Activated CD8-positive, alpha-beta memory T cell treated with anti-CD3 and anti-CD28 coated beads, Interleukin-2, amount 50 U/mL, for 48 hours (primary cell): Measurements from ENCODE around the gene CCN2.

Experiments
- DNase-seq: peaks from one replicate; pipeline ENCODE4 v3.0.0-alpha.2; 2020

Gene CCN2

GRCh38 chr6:131950767-131951575 lies at the start of gene CCN2:
CCN2 (minus strand) TSS chr6:131951372; CDS start chr6:131951172, 200 bp downstream.
- peak; percentile 57 for DNase-seq

GRCh38 chr6:132000296-132000695 lies 49.1 kb upstream of the CCN2 start:
- no peak for DNase-seq

- no peak for DNase-seq
Observed at GRCh38 chr6:131999545-132000146, 48.5 kb upstream of the CCN2 start.

GRCh38 chr6:131998255-131998982 lies 47.2 kb upstream of the CCN2 start:
- DNase-seq: no peak

GRCh38 chr6:131997429-131998153 lies 46.4 kb upstream of the CCN2 start:
- DNase-seq: no peak

GRCh38 chr6:131995917-131996316 lies 44.7 kb upstream of the CCN2 start:
- no peak for DNase-seq

- DNase-seq: no peak
Observed at GRCh38 chr6:131992557-131992956, 41.4 kb upstream of the CCN2 start.

- no peak for DNase-seq
Observed at GRCh38 chr6:131989036-131989435, 37.9 kb upstream of the CCN2 start.

- DNase-seq: no peak
Observed at GRCh38 chr6:131982740-131983259, 31.6 kb upstream of the CCN2 start.

- DNase-seq: no peak
Observed at GRCh38 chr6:131981624-131981978, 30.4 kb upstream of the CCN2 start.

- no peak for DNase-seq
Observed at GRCh38 chr6:131980791-131981623, 29.8 kb upstream of the CCN2 start.

- DNase-seq: no peak
Observed at GRCh38 chr6:131980338-131980790, 29.2 kb upstream of the CCN2 start.

- no peak for DNase-seq
Observed at GRCh38 chr6:131979515-131980337, 28.6 kb upstream of the CCN2 start.

- DNase-seq: no peak
Observed at GRCh38 chr6:131978522-131978921, 27.4 kb upstream of the CCN2 start.

- no peak for DNase-seq
Observed at GRCh38 chr6:131976545-131977061, 25.4 kb upstream of the CCN2 start.

GRCh38 chr6:131972741-131973140 lies 21.6 kb upstream of the CCN2 start:
- no peak for DNase-seq

- no peak for DNase-seq
Observed at GRCh38 chr6:131970076-131970859, 19.1 kb upstream of the CCN2 start.

GRCh38 chr6:131968656-131969055 lies 17.5 kb upstream of the CCN2 start:
- no peak for DNase-seq

- DNase-seq: no peak
Observed at GRCh38 chr6:131967948-131968347, 16.8 kb upstream of the CCN2 start.

- DNase-seq: no peak
Observed at GRCh38 chr6:131966443-131966842, 15.3 kb upstream of the CCN2 start.
